NCI-H2081 (cell line): ENCODE data around the gene NUDT9.
"Not testable (repeated sequence)": the region's sequence is repeated elsewhere in the genome, so short reads cannot be mapped to it uniquely, and the experiment has no call there.

Experiments
- DNase-seq, 2 experiments: peaks; one replicate each; lab custom pipeline; 2025; lab: John Stamatoyannopoulos, UW

NUDT9 gene

GRCh38 chr4:87462102-87462501 lies 39.7 kb downstream of the NUDT9 start:
- no peak for DNase-seq

GRCh38 chr4:87465739-87466366 lies 43.5 kb downstream of the NUDT9 start:
- DNase-seq: peak; percentile 8 to 13

GRCh38 chr4:87469390-87469789 lies 47.0 kb downstream of the NUDT9 start:
- DNase-seq: no peak

- no peak for DNase-seq
Observed at GRCh38 chr4:87476934-87477333, 54.6 kb downstream of the NUDT9 start.

- DNase-seq: no peak
Observed at GRCh38 chr4:87478732-87479250, 56.4 kb downstream of the NUDT9 start.

GRCh38 chr4:87481377-87481776 lies 59.0 kb downstream of the NUDT9 start:
- no peak for DNase-seq

- not testable (repeated sequence) for DNase-seq
Observed at GRCh38 chr4:87483247-87483646, 60.9 kb downstream of the NUDT9 start.

GRCh38 chr4:87488666-87489065 lies 66.3 kb downstream of the NUDT9 start:
- DNase-seq: not testable (repeated sequence)

- no peak for DNase-seq
Observed at GRCh38 chr4:87489678-87490077, 67.3 kb downstream of the NUDT9 start.

- no peak for DNase-seq
Observed at GRCh38 chr4:87490664-87491369, 68.4 kb downstream of the NUDT9 start.

GRCh38 chr4:87491436-87491835 lies 69.1 kb downstream of the NUDT9 start:
- DNase-seq: no peak

- DNase-seq: not testable (repeated sequence)
Observed at GRCh38 chr4:87491851-87492250, 69.5 kb downstream of the NUDT9 start.

- no peak for DNase-seq
Observed at GRCh38 chr4:87493115-87493514, 70.7 kb downstream of the NUDT9 start.

- DNase-seq: no peak
Observed at GRCh38 chr4:87497159-87497558, 74.8 kb downstream of the NUDT9 start.

GRCh38 chr4:87497578-87497977 lies 75.2 kb downstream of the NUDT9 start:
- DNase-seq: no peak

GRCh38 chr4:87498446-87498900 lies 76.1 kb downstream of the NUDT9 start:
- DNase-seq: no peak

GRCh38 chr4:87499403-87500091 lies 77.2 kb downstream of the NUDT9 start:
- no peak for DNase-seq

GRCh38 chr4:87500092-87500462 lies 77.7 kb downstream of the NUDT9 start:
- DNase-seq: no peak

- DNase-seq: peak; percentile 6 to 58
Observed at GRCh38 chr4:87502580-87503238, 80.3 kb downstream of the NUDT9 start.

- no peak for DNase-seq
Observed at GRCh38 chr4:87505862-87506261, 83.5 kb downstream of the NUDT9 start.

GRCh38 chr4:87506974-87507701 lies 84.8 kb downstream of the NUDT9 start:
- no peak for DNase-seq
